HG03196 (cell line): ENCODE data around the gene PROP1.
"Not testable (repeated sequence)": the region's sequence is repeated elsewhere in the genome, so short reads cannot be mapped to it uniquely, and the experiment has no call there.

Experiments
- ATAC-seq: cut with Tn5 transposase; IDR thresholded peaks from one replicate; pipeline ENCODE4 v1.9.1; 2021; ENCODE audit not compliant: unreplicated experiment

PROP1 gene

DNA sequence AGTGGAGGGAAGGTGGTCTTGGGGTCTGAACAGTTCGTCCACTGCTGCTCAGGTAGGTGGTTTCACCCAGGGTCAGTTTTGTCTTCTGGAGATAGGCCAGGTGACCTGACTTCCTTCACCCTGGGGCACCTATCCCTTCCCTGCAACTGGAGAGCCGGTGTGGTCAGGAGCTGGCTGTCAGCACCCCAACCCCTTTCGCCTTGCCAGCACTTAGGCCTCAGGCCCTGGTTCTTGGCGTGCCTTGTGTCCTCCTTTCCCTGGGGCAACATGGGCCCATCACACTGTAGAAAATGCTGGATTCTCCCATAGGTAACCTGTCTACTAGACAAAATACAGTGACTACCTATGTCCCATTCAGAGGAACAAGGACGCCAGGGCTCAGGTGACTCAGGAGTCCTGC is 13.1 kb downstream of the PROP1 start:
- ATAC-seq, result no peak

DNA sequence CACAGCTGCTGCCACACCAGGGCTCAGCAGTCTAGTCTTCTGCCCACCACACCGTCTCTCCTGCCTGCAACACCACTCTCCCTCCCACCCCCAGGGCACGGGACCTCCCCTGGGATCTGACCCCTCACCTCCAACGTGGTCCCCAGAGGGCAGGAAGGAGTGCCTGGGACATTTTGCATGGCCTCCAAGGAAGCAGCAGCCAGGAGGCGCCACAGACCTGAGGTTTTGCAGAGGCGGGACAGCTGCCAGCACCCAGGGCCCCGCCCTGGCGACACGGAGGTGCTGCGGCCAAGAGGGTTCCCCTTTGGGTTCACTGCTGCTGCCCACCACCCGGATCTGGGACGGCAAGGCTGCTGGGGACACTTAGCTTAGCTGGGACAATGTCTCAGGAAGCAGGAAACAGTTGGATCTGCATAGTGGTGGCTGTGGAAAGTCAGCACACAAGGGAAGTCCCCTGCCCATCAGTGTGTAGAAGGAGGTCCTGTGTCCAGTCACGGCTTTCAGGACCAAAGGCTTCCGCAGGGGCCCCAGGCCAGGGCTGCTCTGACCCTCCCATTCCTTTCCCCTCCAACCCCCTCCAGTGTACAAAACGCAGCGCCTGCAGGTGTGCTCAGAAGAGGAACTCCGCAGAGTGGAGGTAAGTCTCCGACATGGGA is 13.8 kb downstream of the PROP1 start:
- ATAC-seq, result no peak

DNA sequence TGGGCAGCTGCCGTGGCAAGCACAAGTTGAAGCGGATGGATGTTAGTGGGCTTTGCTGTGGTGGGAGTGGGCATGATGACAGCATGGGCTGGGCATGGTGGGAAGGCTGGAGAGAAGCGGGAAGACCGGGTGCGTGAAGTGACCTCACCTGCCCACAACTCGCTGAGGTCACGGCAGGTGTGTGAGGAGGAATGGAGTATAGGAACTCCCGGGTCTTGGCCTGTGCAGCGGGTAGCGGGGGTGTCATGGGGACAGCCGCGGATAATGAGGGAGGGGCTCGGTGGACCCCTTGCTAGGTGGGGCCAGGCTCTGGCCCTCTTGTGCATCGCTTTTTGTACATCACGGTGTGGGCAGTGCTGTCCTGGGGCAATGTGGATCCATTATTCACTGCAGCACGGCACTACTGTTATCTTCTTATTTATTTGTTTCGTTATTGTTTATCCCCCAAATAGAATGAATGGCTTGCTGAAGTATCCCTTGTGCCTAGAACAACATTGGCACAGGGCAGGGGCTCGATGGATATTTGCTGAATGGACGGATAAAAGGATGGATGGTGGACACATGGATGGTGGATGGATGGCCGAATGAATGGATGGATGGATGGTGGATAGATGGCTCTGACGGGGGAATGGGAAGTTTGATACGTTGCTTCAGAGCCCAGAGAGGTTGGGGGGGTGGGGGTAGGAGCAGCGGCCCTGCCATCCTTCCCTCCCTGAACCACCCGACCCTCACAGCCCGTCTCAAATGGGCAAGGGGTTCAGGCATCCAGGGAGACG is 14.6 kb downstream of the PROP1 start:
- no peak for ATAC-seq

DNA sequence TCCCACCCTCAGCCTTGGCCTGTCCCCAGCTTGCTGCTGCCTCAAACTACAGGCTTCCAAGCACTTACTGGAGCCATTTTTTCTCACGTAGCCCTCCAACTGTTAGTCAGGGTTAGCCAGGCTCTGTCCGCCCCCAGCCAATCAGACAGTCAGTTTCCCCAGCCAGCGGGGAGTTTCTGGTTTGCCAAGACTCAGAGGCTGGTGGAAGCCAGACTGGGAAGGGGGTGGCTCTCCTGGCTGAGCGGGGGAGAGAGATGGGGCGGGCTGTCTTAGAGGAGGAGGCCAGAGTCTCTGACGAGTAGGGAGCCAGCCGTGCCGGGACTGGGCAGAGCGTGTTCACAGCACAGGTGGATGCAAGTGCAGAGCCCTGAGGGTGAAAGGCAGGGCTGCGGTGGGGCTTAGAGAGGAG is 15.3 kb downstream of the PROP1 start:
- no peak for ATAC-seq

DNA sequence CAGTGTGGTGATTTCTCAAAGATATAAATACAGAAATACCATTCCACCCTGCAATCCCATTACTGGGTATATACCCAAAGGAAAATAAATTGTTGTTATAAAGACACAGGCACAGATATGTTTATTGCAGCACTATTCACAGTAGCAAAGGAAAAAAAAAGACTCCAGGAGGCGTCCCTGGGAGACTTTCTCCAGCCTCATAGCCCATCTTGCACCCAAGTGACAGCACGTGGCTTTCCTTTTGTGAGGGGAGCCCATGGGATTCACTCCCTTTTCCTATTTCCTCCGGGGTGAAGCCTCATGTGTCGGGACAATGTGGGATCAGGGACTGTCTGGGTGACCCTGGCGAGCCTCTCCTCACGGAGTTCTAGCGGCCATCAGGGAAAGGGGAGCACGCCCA is 18.4 kb downstream of the PROP1 start:
- ATAC-seq, result not testable (repeated sequence)

DNA sequence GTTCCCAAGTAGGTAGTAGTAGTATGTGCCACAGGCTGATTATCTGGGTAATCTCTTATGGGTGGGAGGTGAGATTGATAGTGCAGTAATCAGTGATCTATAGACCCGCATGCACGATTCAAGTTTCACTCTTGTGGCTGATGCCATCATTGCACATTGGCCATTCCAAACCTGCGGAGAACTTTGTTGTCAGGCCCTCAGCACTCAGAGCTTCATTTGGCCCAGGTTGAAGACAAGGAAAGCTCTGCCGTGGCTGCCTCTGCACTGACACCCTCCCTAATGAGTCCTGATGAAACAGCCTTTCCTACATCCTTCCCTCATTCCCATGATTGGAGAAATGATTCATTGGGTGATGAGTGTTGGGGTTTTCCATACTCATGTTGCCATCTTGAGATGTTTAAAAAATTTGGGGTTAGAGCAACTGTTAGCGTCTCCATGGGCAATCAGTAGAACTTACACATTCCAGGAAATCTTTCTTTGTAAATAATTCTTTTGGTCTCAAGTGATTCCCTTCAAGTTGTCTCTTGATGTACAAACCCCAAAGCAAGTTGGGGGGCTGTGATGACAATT is 22.9 kb downstream of the PROP1 start:
- ATAC-seq, result no peak

DNA sequence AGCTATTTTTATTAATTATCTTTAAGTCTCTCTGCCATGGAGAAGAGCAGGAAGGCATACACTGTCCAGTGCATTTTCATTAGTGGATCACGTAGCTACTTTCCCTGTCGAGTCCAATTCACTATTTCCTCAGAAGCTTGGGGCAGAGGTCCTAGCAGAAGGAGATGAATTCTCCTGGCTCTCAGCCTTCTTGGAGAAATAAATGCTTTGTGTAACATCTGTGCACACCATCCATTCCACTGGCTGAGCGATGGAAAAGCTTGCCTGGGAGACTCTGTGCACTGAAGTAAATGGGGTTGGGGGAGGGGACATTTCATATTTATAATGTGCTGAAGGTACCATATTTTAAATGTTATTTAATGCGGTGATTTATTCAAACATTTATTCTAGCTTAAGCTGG is 23.4 kb downstream of the PROP1 start:
- no peak for ATAC-seq

DNA sequence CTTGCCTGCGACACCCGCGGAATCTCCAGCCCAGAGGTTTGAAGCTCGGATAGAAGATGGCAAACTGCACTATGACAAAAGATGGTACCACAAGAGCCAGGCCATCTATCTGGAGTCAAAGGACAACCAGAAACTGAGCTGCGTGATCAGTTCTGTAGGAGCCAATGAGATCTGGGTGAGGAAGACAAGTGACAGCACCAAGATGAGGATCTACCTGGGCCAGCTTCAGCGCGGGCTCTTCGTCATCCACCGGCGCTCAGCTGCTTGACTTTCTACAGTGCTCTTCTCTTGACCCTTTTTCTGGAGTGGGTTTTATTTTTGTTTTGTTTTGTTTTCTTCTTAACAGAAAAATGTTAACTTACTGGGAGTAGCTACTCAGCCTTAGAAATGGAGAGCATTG is 24.0 kb downstream of the PROP1 start:
- not testable (repeated sequence) for ATAC-seq

DNA sequence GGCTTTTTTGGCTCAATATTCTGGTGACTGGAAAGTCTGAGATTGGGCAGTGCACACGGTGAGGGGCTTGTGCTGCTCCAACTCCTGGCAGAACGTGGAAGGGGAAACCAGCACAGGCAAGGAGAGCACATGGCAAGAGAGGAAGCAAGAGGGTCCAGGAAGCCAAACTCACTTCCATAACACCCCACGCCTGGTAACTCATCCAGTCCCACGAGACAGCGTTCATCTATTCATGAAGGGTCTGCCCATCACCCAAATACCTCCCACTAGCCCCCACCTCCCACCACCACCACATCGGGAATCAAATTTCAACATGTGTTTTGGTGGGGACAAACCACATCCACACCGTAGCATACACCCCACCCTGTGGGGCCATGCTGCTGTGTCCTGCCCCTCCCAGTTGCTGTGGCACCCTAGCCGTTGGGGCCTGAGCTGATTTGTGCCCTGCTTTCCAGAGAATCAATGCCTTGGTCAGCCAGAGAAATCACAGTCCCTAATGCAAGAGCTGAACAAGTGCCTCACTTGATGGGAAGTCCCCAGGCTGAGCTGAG is 27.3 kb downstream of the PROP1 start:
- ATAC-seq, result no peak

DNA sequence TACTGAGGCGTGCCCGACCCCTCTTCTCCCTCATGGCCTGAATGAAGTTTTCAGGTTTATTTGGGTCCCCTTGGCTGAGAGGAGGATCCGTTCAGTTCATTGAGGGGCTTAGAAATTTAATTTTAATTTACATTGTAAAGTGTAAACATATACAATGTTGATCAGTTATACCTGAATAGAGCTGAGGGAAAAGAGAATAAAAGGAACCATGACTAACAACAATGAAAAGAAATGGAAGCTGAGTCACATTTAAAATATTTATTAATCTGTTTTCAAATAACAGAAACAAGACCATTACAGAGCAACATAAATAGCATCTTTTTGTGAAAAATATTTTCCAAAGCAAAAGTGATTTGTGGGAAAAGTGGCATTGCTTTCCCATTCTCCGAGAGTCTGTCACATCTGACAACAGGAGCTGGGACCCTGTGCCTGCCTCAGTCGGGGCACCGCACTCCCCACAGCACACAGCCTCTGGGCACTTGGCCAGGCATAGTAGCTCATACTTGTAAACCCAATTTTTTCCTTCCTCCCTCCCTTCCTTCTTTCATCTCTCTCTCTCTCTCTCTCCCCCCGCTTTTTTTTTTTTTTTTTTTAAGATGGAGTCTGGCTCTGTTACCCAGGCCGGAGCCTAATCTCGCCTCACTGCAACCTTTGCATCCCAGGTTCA is 28.7 kb downstream of the PROP1 start:
- no peak for ATAC-seq

DNA sequence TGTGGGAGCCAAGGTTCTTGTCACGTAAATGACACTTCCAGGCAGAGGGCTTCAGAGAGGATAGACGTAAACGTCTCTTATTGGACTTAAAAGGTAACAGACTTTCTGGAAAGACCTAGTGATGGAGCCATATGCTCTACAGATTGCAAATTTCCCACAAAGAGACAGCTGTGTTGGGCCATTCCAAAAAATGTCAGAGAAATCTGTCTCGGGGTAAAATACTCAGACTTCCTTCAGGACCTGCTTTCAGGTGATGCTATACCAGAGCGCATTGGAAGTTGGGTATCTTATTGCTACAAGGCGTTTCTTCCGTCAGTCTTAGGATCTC is 29.2 kb downstream of the PROP1 start:
- ATAC-seq, result no peak

DNA sequence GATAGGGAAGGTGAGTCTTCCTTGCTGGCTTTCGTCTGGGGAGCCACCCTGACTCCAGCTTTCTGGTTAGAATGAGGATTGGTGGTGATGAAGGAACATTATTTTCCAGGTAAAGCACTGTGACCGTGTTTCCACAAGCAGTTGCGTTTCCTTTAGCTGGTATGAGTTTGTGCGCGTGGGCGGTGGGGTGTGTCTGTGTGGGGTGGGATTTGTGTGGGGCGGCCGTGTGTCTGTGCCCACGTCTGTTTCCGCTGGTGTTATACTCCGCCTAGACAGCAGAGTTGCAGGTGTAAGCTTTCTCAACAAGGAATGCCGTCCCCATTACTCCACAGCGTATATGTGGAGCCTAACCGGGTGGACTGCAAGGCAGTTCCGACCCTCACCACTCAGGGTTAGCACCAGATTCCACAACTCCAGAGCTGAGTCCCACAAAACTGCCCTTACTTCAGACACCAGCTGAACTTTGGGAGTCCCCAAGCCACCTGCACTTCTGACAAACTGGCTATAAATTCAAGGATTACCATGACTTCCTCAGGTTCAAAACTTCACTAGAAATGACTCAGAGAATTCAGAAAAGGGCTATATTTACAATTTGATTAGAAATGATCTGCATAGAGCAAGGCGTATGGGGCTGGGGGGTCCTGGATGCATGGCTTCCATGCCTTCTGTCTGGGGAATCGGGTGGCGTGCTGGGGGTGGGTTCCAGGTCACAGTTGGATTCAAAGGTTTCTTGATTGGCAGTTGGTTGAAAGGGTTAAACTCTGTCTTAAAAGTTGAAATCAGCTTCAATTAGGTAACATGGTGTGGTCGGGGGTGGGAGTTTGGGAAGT is 29.8 kb downstream of the PROP1 start:
- ATAC-seq, result no peak

DNA sequence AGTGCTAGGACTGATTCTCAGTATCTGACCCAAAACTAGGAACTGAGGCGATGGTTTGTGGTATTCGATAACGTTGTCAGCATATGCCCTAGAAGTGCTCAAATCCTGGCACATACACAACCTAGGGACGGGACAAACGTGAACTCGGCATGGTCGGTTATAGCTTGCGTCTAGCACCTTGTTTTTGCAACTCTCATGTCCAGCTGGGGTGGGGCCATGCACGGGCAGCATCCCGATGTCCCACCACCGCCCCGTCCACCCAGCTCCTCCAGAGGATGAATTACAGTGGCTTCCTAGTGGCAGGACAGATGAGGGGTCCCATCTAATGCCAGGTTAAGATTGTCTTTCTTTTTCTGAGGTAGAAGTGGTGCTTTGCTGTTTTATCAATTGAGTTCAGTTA is 31.6 kb downstream of the PROP1 start:
- no peak for ATAC-seq

DNA sequence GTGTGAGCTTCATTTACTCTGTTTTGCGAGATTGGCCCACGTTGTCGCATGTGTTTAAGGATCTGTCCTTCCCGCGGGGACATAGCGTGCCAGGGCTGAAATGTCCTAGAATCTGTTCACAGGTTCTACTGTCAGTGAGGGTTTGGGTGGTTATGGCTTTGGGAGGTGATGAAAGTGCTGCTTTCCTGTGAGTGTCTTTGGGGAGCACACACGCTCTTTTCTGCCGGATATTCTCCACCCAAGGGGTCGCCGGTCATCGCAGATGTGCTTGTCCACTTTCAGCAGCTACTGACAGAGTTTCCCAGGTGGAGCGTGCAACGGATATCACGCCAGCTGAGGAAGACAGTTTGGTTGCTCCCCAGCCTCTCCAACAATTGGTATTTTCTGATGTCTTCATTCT is 32.1 kb downstream of the PROP1 start:
- ATAC-seq, result no peak

DNA sequence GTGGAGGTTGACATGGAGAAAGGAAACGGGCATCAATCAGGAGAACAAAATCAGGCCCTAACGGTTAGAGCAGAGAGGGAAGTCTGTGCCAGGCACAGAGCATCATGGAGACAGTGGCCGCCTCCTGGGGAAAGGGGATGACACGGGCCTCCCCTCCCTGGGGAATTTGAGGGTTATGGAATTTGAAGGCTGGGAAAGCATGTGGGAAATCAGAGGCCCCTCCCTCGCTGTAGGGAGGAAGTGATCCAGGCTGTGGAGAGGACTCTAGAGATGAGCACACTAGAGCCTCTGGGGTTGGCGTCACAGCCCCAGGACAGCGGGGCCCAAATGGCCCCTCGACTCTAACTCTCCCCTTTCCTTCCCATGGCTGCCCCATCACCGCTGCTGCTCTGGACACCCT is 36.7 kb downstream of the PROP1 start:
- ATAC-seq, result no peak

DNA sequence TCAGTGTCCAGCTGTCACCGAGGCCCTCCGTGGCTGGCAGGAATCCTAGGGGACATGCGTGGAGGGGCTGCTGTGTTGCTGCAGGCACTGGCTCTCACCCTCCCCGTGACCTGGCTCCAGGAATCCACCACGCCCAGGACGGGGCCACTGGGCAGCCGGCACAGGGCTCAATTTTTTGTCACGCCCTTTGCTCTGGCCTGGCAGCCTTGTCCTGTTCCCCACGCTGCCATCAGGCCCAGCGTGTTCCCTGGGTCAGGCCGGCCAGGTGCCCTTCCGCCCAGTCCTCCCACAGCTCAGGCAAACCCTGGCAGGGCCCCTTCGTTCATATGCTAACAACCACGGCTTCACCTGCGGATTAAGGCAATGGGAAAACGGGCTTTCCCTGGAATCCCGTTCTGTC is 37.3 kb downstream of the PROP1 start:
- ATAC-seq, result no peak

DNA sequence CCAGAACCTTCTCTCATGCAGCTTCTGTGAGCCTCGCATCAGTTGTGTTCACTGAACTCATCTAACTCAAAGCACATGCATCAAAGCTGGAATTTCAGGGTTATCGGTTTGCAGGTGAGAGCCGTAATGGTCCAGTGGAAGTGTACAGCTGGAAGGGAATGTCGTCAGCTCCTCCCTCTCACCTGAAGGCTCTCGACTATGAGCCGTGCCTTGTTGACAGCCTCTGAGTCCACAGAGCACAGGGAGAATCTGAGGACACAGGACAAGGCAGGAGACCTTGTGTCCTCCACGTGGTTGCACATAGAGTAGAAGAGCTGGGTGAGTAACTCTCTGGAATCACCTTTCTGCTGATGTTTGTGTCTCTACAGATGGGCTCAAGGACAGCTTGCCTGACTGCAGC is 38.8 kb downstream of the PROP1 start:
- no peak for ATAC-seq

DNA sequence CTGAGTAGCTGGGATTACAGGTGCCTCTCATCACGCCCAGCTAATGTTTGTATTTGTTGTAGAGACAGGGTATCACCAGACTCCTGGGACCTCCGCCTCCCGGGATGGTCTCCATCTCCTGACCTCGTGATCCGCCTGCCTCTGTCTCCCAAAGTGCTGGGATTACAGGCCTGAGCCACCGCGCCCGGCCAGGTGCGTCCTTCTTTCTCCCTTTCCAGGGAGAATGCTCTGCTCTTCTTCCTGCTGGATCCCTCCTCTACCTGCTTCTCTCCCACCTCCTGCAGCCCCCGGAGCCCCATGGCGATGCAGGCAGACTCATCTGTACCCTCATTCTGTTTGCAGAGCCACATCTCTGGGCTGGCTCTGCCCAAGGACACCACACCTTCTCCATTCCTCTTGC is 42.9 kb downstream of the PROP1 start:
- ATAC-seq, result not testable (repeated sequence)

DNA sequence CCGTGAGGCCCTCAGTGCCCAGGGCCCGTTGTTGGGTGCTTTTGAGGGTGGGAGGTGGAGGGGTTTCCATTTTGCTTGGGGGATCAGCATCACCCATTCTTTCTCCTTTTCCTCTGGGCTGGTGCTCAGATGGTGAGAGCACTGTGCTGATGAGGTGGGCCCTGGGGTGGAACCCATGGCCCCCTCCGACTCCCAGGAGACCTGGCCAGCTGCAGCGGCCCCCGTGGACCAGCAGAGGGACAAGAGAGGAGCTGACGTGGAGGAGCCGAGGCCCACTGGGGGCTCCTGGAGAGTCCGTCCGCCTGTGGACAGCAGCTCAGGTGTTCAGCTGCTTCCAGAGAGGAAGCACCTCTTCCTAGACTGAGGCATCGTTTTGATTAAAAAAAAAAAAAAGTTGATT is 46.4 kb downstream of the PROP1 start:
- not testable (repeated sequence) for ATAC-seq

DNA sequence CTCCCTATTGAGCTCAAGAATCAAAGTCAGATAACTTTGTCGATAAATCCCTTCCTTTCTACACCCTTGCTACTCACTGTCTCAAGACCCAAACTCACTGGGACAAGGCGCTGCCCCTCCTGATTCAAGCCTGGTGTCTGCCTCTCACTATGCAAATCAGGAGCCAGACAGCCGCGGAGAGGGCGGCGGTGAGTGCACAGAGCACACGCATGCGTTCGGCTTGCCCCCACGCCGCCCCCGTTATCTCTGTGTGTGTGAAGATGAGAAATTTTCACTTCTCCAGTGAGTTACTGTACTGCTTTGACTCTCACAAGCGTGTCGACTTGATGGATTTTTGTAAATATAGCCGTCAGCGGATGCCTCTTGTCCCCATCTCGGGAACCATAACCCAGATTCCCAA is 47.0 kb downstream of the PROP1 start:
- not testable (repeated sequence) for ATAC-seq

DNA sequence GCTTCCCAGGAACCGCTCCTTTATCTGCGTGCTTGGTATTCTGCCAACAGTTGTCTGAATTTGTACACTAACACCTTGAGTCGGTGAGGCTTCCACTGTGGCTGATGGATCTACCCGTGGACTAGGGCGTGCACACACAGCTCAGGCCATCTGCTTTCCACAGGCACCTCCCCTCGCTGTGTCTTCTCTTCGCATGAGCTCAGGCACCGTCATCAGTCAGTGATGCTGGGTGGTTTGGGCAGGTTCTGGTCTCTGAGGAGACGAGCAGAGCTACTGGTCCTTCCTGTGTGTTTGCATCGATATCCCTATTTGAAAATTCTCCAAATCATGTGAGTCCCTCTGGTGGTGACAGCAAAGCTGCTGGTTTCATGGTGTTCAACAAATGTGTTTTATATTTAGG is 48.1 kb downstream of the PROP1 start:
- ATAC-seq, result not testable (repeated sequence)
